Common myeloid progenitor, CD34-positive (primary cell): ENCODE measurements around the gene ABTB2.

Experiments used
- CTCF ChIA-PET: fragments of 350-600 bp; sonication (Branson Sonifier 250); formaldehyde crosslinking; loops from one replicate; lab custom pipeline; 2021; ENCODE audit warnings: antibody characterized with exemption; lab: Charles Lee
- POLR2A ChIA-PET: fragments of 350-600 bp; sonication (Branson Sonifier 250); formaldehyde crosslinking; loops from one replicate; lab custom pipeline; 2021; ENCODE audit warnings: antibody characterized with exemption; lab: Charles Lee
- DNase-seq, 3 donors: peaks; one replicate each; pipeline versions ENCODE4 v3.0.0 to v3.0.0-alpha.2; 2013
- H3K27ac ChIP-seq, 2 experiments: 1 replicate in 1 of 2; 2 replicates in 1 of 2; pipeline ENCODE4 v1.7.0; 2013; ENCODE audit warnings: inconsistent platforms in 2 of 2, low read length in 2 of 2, mild to moderate bottlenecking in 2 of 2, low read depth in 1 of 2, moderate library complexity in 1 of 2; ENCODE audit not compliant: severe bottlenecking in 2 of 2, insufficient read depth in 1 of 2, poor library complexity in 1 of 2
- H3K27me3 ChIP-seq, 5 experiments: replicated peaks in 2 of 5; 1 replicate in 3 of 5; 2 replicates in 2 of 5; pipeline versions ENCODE4 v1.6.1 to v1.7.0; 2013; ENCODE audit warnings: low read length in 4 of 5, mild to moderate bottlenecking in 2 of 5, moderate library complexity in 2 of 5, inconsistent platforms in 1 of 5; ENCODE audit not compliant: insufficient read depth in 5 of 5, control insufficient read depth in 4 of 5
- H3K36me3 ChIP-seq, 4 experiments: 1 replicate in 2 of 4; 2 replicates in 2 of 4; pipeline versions ENCODE4 v1.6.1 to v1.7.0; 2013; ENCODE audit warnings: low read length in 3 of 4, control low read depth in 1 of 4, mild to moderate bottlenecking in 1 of 4; ENCODE audit not compliant: control insufficient read depth in 4 of 4, insufficient read depth in 4 of 4
- H3K4me1 ChIP-seq, 4 experiments: 1 replicate in 3 of 4; 2 replicates in 1 of 4; pipeline versions ENCODE4 v1.6.1 to v1.7.1; 2013; ENCODE audit warnings: low read length in 3 of 4, mild to moderate bottlenecking in 3 of 4, control low read depth in 1 of 4, inconsistent platforms in 1 of 4, moderate library complexity in 1 of 4; ENCODE audit not compliant: control insufficient read depth in 4 of 4, insufficient read depth in 4 of 4; ENCODE audit errors: control extremely low read depth in 1 of 4
- H3K4me3 ChIP-seq, 7 experiments: 1 replicate in 4 of 7; 2 replicates in 3 of 7; pipeline versions ENCODE4 v1.5.1 to v1.7.0; 2013; ENCODE audit warnings: mild to moderate bottlenecking in 7 of 7, low read length in 6 of 7, moderate library complexity in 6 of 7, inconsistent platforms in 2 of 7, low read depth in 2 of 7, control low read depth in 1 of 7; ENCODE audit not compliant: insufficient read depth in 4 of 7, control insufficient read depth in 1 of 7; ENCODE audit errors: extremely low read depth in 1 of 7
- H3K9me3 ChIP-seq, 5 experiments: 1 replicate in 4 of 5; 2 replicates in 1 of 5; pipeline versions ENCODE4 v1.6.1 to v1.7.1; 2013; ENCODE audit warnings: low read length in 4 of 5, mild to moderate bottlenecking in 2 of 5, inconsistent platforms in 1 of 5, low read depth in 1 of 5, moderate library complexity in 1 of 5; ENCODE audit not compliant: control insufficient read depth in 4 of 5, insufficient read depth in 2 of 5; ENCODE audit errors: control extremely low read depth in 1 of 5
- WGBS: methylation state at CpG from one replicate; pipeline ENCODE4 v1.1.5; 2013; ENCODE audit not compliant: insufficient coverage; 5-methylcytosine and 5-hydroxymethylcytosine counted together

ABTB2 gene

DNA sequence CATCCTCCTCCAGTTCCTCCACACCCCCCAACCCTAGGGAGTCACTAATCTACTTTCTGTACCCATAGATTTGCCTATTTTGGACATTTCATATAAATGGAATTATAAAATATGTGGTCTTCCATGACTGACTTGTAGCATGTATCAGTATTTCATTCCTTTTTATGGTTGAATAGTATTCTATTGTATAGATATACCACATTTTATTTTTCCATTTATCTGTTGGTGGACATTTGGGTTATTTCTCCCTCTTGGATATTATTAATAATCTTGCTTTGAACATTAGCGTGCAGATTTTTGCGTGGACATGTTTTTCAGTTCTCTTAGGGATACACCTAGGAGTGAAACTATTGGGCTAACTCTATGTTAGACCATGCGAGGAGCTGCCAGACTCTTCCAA, 229.0 kb downstream of the ABTB2 start:
- Histone ChIP-seq H3K4me3 (no peak overlapping the region), H3K9me3 (peaks cover 0 to 6% (median 2%) of the 10 kb centered on the region in 5 experiments), H3K36me3 (peaks cover 22 to 88% (median 66%) of the 10 kb centered on the region in 4 experiments), H3K27me3 (no peaks in the 10 kb centered on the region), H3K4me1 (no peaks in the 10 kb centered on the region), H3K27ac (no peak overlapping the region)
- WGBS: 100% methylated on average over 3 of the region's 3 CpGs
- DNase-seq: no peak
- POLR2A ChIA-PET: no interaction called here
- CTCF ChIA-PET: interaction anchor here (1.4 kb wide), 1 partner anchor 14 kb away, joined by 3 read pairs; no protein-coding TSS in a partner anchor

DNA sequence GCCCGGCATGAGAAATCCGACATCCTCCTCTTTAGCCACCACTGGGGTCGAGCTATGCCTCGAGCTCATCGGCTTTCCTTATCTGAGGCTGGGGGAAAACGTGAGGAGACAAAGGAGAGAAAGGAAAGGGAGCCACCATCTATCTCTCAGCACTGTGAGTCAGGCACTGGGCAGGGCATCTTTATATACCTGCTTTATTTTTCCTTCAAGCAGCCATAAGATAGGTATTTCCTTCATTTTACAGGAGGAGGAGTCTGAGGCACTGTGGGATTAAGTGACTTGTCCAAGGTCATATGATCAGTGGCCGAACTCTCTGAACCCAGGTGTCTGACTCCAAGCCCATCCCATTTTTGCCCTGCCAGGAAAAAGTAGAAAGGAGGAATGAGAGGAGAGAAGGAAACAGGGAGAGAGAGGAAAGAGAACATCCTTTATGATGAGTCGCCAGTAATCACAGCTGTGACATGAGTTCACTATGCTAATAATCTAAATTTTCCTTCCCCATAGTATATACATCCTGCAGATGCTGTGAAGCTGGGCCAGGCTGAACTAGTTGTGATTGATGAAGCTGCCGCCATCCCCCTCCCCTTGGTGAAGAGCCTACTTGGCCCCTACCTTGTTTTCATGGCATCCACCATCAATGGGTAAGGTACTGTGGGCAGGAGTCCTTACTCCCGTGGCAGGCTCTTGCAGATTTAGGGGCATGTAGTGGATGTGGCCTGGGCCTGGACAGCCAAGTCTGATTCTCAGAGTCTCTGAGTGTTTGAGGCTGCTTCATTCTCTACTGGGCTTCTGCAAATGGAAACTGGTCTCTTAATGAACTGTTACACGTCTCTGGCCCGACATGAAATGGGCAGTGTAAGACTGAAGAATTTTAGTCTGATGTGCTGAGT, 230.6 kb downstream of the ABTB2 start:
- H3K4me1 ChIP-seq: no peaks in the 10 kb centered on the region
- H3K27me3 ChIP-seq: no peaks in the 10 kb centered on the region
- no peak overlapping the region for H3K4me3 ChIP-seq
- no peak for DNase-seq
- no peak overlapping the region for H3K27ac ChIP-seq
- ChIA-PET CTCF (interaction anchor here (1.4 kb wide), 2 partner anchors 9 to 16 kb away, joined by 3 read pairs; no protein-coding TSS in a partner anchor), POLR2A (no interaction called here)
- H3K9me3 ChIP-seq: peaks cover 0 to 6% (median 2%) of the 10 kb centered on the region in 5 experiments
- 100% methylated on average over 3 of the region's 12 CpGs for WGBS
- peaks cover 24 to 88% (median 66%) of the 10 kb centered on the region in 4 experiments for H3K36me3 ChIP-seq

DNA sequence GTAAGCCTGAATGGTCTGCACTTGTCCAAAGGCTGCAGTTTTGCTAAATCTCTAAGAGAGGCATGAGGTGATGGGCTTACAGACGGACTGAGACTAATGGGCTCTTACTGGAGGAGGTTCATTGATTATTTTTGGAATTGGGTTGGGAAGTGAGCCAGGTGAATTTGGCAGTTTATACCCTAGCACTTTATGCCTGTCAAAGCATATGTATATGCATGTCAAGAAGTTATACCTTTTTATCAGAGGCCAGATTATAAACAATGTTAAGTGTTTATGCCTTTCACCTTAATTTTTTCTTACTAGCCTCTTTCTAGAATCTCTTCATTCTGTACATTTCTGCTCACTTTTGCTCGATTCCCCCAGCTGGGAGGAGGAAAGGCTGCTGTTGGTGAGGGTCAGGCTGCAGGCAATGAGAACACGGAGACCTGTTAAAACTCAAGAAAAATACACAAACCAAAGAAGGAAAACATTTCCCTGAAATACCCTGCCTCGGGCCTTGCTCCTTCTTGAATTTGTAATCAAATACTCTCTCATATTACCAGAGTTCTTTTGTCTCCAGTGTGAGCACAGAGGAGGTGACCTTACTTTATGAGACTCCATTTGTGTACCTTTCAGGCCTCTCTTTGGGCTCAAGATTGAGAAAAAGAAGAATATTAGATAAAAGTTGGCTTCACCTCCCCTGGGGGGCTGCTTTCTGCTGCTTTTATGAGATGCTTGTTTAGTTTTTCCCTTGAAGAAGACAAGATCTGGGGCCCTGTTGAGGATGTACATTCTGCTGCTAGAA, 232.7 kb downstream of the ABTB2 start:
- Histone ChIP-seq H3K27ac (no peak overlapping the region), H3K4me1 (no peaks in the 10 kb centered on the region), H3K36me3 (peaks cover 23 to 89% (median 63%) of the 10 kb centered on the region in 4 experiments), H3K4me3 (no peak overlapping the region), H3K9me3 (peaks cover 0 to 6% (median 2%) of the 10 kb centered on the region in 5 experiments), H3K27me3 (no peaks in the 10 kb centered on the region)
- 88% methylated on average over 1 of the region's 4 CpGs for WGBS
- DNase-seq: no peak
- ChIA-PET CTCF (no interaction called here), POLR2A (no interaction called here)

DNA sequence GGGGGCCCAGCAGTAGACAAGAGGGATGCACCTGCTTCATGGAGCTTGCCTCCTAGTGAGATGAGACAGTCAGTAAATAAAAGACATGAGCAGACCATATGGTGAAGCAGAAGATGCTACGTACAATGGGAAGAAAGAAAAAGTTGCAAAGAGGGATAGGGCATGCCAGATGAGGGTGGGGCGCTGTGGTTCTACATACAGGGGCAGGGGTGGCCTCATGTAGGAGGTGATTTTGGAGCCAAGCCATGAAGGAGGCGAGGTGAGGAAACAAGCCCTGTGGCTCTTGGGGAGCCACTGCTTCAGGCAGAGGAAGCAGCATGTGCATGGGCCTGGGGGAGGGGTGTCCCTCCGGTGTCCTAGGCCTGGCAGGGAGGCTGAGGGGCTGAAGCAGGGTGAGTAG, 237.2 kb downstream of the ABTB2 start:
- no peaks in the 10 kb centered on the region for H3K27me3 ChIP-seq
- ChIA-PET CTCF (no interaction called here), POLR2A (no interaction called here)
- no peaks in the 10 kb centered on the region for H3K9me3 ChIP-seq
- no peak overlapping the region for H3K27ac ChIP-seq
- no peak for DNase-seq
- no peaks in the 10 kb centered on the region for H3K4me1 ChIP-seq
- WGBS: 100% methylated on average over 3 of the region's 4 CpGs
- no peak overlapping the region for H3K4me3 ChIP-seq
- peaks cover 24 to 92% (median 65%) of the 10 kb centered on the region in 4 experiments for H3K36me3 ChIP-seq

DNA sequence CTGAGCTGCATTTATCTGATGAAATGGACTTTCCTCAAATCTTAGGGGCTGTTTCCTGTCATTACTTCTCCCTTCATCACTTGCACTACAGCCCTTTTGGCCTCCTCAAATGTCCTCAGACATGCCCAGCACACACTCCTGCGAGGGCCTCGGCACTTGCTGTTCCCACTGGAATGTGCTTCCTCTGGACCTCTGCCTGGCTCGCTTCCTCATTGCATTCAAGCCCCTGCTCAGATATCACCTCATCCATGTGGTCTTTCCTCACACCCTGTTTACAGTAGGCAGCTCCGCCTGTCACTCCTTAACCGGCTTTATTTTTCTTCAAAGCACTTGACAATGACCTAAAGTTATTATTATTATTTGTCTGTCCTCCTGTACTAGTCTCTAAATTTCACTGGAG, 243.3 kb downstream of the ABTB2 start:
- CTCF ChIA-PET: interaction anchor here (0.9 kb wide), 1 partner anchor 36 kb away, joined by 3 read pairs; no protein-coding TSS in a partner anchor
- no peaks in the 10 kb centered on the region for H3K27me3 ChIP-seq
- POLR2A ChIA-PET: no interaction called here
- WGBS: 100% methylated on average over 3 of the region's 5 CpGs
- peaks cover 23 to 96% (median 76%) of the 10 kb centered on the region in 4 experiments for H3K36me3 ChIP-seq
- no peaks in the 10 kb centered on the region for H3K4me1 ChIP-seq
- no peak for DNase-seq
- H3K27ac ChIP-seq: no peak overlapping the region
- no peak overlapping the region for H3K4me3 ChIP-seq
- no peaks in the 10 kb centered on the region for H3K9me3 ChIP-seq

DNA sequence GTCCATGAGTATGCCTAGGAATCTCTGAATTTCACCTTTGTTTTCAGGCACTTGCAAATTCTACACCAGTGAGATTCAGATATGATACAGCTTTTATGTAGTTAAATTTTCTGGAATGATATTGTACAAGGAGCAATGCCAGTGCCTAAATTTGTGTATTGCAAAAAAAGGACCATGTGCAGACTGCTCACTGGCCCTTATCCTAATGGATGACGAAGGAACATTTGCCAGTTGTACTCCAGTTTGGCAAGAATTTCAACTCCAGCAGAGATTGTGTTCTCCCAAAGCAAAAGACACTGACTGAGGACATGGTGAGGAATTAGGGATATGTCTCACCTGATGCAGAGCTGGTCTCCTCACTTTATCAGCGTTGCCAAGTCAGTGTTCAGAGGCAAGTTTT, 243.8 kb downstream of the ABTB2 start:
- WGBS: 100% methylated on average over 2 of the region's 2 CpGs
- H3K27me3 ChIP-seq: no peaks in the 10 kb centered on the region
- ChIA-PET POLR2A (no interaction called here), CTCF (interaction anchor here (0.9 to 2.3 kb wide), 2 partner anchors 19 to 35 kb away, joined by 3 to 9 read pairs; no protein-coding TSS in a partner anchor)
- no peak overlapping the region for H3K4me3 ChIP-seq
- H3K9me3 ChIP-seq: no peaks in the 10 kb centered on the region
- H3K27ac ChIP-seq: no peak overlapping the region
- H3K36me3 ChIP-seq: peaks cover 23 to 96% (median 78%) of the 10 kb centered on the region in 4 experiments
- H3K4me1 ChIP-seq: no peaks in the 10 kb centered on the region
- no peak for DNase-seq
